Adipose tissue (tissue), 3 donors: ENCODE data around the gene C13orf42. TPM values are rescaled to one million over a fixed set of nuclear protein-coding genes. Genes with fewer than 3 reads are reported as not detected.

Source experiments
- H3K27ac ChIP-seq: one replicate; pipeline ENCODE4 v1.5.1; 2013; ENCODE audit warnings: low read depth, low read length
- WGBS, 3 donors: extraction: QIAGEN DNeasy Blood & Tissue Kit; methylation state at CpG; one replicate each; pipeline ENCODE4 v1.1.7; 2013; 5-methylcytosine and 5-hydroxymethylcytosine counted together
- polyA plus RNA-seq, 3 donors: library from polyadenylated mRNA; stranded (reverse); fragments of 200-250 nt; gene quantifications; one replicate each; pipeline ENCODE4 v1.2.3, GENCODE V29; 2013
- donor health status: healthy with polysubstance abuse.
- donor health status: Bipolar disorder and iron deficiency.
- donor health status: healthy.

Gene C13orf42
- polyA plus RNA-seq, 3 donors: 0.06 TPM; not detected in 2

DNA sequence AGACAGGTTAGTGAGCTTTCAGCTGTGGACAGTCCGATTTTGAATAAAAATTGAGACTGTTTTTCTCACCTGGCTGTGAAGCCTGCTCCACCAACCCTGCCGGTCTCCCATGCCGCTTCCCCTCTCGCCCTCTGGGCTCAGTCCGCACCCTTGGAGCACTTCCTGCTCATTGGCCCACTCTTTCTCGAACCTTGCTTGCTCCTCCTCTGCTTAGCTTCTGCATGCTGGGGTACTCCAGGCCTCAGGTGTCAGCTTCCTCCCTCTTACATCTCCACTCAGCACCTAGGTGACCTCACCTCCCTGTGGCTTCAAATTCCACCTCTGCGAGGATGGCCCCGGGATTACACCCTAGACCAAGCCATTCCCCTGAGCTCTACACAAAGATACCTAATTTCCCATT, 39.6 kb downstream of the C13orf42 start:
- H3K27ac ChIP-seq: no peak overlapping the region
- 84 to 88% (median 85%) methylated on average over 8 of the region's 8 CpGs for WGBS, 3 donors

DNA sequence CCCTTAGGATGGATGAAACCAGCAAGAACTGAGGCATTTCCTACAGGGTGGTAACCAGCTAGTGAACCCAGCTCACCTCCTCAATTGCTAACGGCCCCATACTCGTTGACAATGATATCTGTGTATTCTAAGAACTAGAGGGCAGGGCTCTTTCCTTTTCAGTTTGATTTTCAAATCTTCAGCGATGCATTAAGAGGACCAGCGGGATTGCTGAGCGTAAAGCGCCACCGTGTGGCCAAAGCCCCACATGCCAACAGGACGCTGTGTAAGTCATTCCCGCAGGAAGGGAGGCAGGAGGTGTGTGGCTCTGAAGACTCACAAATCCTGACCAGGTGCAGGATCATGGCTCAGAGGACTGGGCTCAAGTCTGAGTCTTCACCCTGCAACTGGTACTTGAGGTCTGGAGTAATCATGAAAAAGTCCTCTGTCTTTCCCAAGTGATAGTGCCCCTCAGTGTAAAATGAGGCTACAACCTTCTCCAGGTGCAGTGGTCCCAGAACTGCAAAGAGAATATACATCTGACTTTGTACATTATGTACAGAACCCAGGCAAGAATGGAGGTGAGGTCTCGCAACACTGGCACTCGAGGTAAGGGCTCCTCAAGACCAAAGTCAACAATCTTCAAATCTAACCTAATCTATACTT, 40.9 kb downstream of the C13orf42 start:
- no peak overlapping the region for H3K27ac ChIP-seq
- WGBS, 3 donors: 8 to 12% (median 10%) methylated on average over 11 of the region's 11 CpGs

DNA sequence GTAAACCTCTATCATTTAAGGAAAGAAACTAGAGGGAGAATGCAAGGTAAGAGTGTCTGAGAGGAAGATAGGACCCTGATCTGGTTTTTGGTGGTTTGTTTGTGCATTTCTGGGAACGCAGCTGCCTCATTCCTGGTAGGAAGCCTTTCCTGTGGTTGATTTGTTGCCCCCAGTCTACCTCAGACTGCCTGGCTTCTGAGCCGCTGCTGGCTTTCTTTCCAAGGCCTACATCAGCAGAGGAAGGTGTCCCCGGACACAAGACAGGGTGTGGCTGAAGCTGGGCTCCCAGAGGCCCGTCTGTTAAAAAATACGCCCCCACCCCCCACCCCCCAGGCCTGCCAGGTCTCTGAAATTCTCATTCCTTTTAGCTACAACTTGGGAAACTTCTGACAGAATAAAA, 42.6 kb downstream of the C13orf42 start:
- WGBS, 3 donors: 58 to 68% (median 59%) methylated on average over 5 of the region's 5 CpGs

DNA sequence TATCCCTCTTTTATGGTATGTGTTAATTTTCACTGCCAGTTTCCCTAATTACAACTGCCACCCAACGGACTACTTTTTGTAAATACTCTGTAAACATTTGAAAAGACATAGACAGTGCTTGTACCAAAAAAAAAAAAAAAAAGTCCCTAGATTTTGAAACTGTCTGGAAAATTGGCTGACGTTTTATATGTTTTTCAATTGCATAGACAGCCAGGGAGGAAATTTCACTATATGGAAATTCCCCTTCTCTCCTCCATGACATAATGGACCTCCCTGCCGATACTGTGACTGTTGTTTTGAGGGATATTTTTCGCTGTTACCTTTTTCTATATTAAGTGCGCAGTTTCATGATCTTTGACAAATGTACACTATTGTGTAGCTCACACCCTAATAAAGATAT, 43.4 kb downstream of the C13orf42 start:
- no peak overlapping the region for H3K27ac ChIP-seq
- WGBS, 3 donors: 72 to 78% (median 73%) methylated on average over 5 of the region's 5 CpGs

More for the DNA sequence above, 42.6 kb downstream of the C13orf42 start:
- no peak overlapping the region for H3K27ac ChIP-seq

DNA sequence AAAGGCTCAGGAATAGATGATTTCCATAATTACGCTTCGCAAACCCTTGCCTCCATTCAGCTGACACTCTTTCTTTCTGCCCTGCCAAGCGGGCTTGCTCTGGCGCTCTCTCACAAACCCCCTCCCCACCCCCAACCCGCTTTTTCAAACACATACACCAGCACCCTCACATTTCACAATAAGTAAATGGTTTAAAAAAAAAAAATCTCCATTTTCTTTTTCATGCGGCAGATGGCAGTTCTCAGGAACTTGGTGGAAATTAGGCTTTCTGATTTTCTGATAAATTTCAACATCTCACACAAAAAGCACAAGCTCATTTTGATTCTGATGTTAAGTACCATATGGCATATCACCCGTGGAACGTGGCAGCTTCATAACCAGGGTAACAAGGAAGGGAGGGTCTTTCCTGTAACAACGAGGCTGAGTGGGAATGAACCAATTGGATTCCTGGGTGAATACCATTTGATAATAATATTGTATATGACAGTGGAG, 43.8 kb downstream of the C13orf42 start:
- WGBS, 3 donors: 45 to 55% (median 53%) methylated on average over 9 of the region's 9 CpGs
- H3K27ac ChIP-seq: no peak overlapping the region

DNA sequence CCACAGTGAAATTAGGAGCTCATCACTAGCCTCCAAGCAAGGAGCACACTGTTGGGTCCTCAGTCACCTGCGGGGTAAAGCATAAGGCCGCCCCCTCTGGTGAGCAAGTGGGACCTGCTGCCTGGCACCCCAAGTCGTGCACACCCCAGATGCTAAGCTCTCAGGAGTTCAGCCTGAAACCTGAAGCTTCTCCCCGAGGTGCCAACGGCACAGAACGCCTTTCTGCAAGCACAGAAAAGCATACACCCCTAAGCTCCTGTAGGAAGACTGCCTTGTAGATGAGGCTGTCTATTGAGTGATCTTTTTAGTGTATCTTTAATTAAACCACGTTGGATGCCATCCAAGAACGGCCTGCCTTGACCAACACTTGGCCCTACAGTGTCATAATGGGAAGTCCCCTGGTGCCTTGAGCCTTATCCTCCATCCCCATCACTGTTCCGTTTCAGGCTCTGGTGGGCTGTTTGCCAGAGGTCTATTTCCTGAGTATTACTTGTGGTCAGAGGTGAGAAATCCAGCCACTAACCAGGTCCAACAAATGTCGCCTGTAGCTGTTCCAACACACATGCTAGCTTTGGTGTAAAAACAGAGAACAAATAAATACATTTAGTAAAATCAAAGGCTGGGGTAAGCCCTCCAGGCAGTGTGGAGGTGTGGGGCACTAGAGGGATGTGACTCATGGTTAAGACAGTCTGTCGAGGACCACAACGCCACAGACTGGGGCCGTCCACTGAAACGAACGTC, 44.8 kb downstream of the C13orf42 start:
- WGBS, 3 donors: 23 to 68% (median 32%) methylated on average over 15 of the region's 15 CpGs
- H3K27ac ChIP-seq: no peak overlapping the region

DNA sequence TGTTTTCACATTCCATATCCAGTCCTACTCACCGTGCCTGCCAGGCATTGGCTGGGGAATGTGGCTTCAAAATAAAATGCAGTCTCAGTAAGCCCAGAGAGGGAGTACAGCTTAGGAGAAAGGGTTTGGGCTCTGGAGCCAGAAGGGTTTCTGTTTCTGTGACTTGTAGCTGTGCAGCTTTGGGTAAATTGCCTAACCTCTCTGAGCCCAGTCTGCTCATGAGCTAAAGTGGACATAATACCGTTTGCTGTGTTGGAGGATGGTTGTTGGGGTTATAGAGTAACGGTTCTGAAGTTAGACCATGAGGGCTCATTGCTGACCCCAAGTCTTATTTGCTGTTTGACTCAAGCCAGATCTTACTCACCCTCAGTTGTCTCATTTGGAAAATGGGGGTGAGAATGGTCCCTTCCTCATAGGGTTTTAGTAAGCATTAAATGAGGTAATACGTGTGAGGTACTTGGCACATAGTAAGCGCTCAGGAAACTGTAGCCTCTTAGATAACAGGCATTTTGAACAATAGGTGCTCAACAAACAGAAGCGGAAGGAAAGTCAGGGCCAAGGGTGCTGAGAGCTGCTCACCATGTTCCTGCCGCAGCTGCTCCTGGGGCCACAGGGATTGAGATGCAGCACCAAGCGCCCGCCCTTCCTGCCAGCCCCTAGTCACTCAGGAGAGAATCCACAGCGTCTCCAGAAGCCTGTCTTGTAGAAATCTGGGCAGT, 45.5 kb downstream of the C13orf42 start:
- WGBS, 3 donors: 50 to 71% (median 59%) methylated on average over 10 of the region's 10 CpGs
- no peak overlapping the region for H3K27ac ChIP-seq

DNA sequence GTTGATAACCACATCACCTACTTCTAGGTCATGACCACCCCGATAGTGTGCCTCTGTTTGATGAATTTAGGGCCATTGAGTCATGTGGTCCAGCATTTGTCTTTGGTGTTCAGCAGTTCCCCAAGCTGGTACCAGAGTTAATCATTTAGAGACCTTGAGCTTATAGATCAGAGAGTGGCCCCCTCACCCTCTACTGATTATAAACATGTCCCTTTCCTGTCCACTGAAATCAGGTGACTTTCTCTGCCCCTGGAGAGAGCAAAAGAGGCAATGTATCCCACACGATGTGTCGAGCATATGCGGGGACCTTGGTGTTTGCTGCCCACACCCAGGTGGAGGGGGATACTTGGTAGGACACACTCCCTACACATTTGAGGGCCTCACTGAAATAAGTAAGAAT, 46.3 kb downstream of the C13orf42 start:
- H3K27ac ChIP-seq: no peak overlapping the region
- 53 to 86% (median 86%) methylated on average over 4 of the region's 4 CpGs for WGBS, 3 donors

DNA sequence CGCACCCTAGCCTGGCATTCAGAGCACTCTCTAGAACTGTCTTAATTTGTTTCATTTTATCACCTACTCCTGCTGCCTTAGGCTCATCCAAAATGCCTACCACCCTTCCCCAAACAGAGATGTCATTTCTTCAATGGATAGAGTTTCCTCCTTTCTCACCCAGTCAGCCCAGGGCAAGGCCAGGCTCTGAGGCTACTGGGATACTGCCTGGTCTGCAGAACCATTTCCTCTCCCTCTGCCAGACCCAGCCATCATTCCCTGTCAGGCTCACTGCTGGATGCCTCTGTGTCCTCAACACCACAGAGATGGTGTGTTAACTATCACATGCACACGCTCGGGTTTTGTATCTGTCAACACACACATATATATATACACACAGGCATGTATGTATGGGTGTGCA, 47.2 kb downstream of the C13orf42 start:
- no peak overlapping the region for H3K27ac ChIP-seq
- 93 to 96% (median 93%) methylated on average over 3 of the region's 3 CpGs for WGBS, 3 donors

DNA sequence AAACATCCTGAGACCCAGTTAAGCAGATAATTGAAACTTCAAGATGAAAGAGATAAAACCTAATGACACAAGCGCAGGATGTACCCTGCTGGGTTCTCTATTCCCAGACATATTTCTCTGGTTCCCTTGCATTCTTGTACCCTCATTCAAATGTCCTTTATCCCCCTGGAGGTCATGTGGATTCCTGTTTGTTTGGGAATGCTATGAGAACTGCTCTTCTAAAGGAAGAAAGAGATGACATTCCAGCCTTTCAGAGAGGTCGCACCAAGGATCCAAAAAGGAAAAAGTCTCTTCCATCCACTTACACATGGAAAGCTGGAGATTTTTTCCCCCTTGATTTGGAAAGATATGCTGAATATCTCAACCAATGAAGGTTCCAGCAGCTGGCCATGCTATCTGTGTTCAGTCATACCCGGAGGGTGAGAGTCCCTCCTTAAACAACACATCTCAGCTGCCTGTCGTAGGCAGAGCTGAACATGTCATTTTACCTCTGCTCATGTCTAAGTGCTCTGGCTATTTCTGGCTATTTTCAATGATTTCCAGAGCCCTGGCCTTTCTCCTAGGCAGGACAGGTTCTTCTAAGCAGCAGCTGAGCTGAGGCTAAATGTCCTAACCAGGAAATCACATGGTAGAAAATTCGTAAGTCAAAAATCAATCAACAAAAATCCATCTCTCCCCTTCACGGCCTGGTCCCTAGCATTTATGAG, 52.5 kb downstream of the C13orf42 start:
- 73 to 79% (median 77%) methylated on average over 6 of the region's 6 CpGs for WGBS, 3 donors
- no peak overlapping the region for H3K27ac ChIP-seq

DNA sequence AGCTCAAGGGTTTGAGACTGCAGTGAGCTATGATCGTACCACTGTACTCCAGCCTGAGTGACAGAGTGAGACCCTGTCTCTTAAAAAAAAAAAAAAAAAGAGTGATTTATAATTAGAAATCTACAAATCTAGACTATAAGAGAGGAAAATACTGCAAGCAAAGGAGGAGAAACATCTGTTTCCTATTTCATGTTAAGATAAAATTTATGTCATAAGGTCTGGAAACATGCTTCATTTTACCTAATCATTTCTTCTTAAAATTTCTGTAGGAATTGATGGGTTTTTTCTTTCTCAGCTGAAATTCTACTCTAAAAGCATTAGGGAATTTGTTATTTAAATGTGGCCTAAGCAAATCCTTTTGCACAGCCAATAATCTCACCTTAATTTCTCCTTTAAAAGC, 53.2 kb downstream of the C13orf42 start:
- WGBS, 3 donors: 67 to 95% (median 67%) methylated on average over 1 of the region's 1 CpG
- H3K27ac ChIP-seq: no peak overlapping the region

DNA sequence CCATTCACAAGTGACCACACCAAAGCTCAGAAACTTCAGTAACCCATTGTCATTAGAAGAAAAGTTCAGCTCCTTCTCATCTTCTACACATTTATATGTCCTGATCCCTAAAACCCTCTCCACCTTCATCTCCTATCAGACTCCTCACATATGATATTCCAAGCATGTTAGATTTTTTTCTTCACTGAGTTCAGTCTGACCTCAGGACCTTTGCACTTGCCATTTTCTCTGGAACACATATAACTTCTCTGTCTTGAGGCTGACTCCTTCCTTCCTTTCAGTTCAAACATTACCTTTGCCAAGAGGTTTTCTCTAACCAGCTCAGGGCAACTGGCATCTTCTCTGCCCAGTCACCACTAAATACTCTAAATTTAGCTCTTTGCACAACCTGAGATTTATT, 54.1 kb downstream of the C13orf42 start:
- H3K27ac ChIP-seq: no peak overlapping the region

DNA sequence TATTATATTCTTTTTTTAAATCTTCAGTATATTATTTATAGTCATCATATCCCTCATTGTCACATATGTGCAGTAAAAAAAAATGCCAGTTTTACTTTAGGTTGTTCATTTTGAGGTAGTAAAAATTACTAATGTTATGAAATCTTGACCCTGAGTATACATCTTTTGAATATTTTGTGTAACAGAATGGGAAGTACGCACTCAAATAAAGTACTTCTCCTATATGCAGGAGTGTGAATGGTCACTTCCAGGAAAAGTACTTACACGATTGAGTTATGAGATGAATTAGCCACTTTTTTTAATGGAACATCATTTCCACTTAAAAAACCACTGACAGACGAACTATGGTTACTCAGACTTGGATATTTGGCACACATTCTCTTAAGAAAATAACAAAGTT, 58.5 kb downstream of the C13orf42 start:
- 61 to 74% (median 64%) methylated on average over 3 of the region's 3 CpGs for WGBS, 3 donors
- no peak overlapping the region for H3K27ac ChIP-seq

DNA sequence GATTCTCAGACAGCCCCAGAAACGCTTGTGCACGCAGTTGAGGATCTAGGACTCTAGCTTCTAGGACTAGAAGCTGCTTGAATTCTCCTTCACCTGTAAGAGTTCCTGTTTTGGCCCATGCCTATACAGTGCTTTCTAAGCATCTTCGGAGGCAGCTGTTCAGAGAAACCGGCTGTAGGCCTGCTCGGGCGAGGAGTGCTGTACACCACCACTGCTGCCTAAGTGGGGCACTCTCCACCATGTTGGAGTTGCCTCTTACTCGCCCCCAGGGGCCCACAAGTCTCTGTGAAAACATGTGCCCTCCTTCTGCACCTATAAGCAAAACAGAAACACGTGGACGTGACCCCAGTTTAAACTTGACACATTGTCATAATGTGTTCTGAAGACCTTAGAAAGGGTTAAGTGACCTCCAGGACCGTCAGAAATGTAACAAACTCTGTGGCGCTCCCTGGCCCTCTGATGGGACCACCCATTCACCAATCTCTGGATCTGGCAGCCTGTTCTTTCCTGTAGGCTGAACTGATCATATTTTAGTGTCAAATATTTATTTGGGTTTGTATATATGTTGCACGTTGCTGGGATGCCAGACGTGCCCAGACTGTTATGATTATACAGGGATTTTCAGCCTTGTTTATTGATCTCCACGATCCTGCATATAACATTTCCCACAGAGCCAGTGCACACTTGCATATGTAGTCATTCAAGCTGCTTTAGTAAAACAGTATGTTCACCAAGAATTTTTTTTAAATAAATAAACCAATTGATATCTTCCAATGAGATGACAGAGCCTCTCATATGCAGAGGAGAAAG, 60.8 kb downstream of the C13orf42 start:
- WGBS, 3 donors: 76 to 86% (median 81%) methylated on average over 14 of the region's 14 CpGs
- H3K27ac ChIP-seq: no peak overlapping the region

DNA sequence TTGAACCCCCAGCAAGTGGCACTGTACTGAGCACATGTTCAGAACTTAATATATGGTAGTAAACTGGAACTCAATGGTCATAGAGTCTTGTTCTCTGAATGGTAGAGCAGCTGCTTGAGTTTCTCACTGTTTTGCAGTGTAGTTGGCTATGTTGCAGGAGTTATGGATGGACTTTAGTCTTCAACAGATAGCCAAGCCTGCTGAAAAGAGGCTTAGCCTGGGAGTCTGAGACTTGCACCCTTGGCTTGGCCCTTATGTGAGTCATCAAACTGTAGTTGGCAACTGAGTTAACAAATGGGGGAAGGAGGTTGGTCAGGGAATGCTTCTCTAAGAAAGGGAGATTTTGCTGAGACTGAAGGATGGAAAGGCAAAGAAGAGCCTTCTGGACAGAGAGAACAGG, 62.5 kb downstream of the C13orf42 start:
- no peak overlapping the region for H3K27ac ChIP-seq

DNA sequence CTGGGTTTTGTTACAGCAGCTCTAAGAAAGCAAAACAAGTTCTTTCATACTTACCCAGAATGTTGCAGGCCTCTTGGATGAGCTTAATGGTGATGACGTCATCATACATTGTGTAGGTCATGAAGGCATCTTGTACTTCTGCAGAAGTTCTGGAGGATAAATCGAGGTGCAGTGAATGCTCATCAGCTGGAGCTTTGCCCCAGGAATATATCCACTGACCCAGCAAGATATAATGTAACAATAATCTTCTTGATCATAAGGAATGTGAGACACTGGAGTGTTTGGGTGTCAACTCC, 63.0 kb downstream of the C13orf42 start:
- WGBS, 3 donors: 90 to 98% (median 92%) methylated on average over 2 of the region's 2 CpGs
- H3K27ac ChIP-seq: no peak overlapping the region

DNA sequence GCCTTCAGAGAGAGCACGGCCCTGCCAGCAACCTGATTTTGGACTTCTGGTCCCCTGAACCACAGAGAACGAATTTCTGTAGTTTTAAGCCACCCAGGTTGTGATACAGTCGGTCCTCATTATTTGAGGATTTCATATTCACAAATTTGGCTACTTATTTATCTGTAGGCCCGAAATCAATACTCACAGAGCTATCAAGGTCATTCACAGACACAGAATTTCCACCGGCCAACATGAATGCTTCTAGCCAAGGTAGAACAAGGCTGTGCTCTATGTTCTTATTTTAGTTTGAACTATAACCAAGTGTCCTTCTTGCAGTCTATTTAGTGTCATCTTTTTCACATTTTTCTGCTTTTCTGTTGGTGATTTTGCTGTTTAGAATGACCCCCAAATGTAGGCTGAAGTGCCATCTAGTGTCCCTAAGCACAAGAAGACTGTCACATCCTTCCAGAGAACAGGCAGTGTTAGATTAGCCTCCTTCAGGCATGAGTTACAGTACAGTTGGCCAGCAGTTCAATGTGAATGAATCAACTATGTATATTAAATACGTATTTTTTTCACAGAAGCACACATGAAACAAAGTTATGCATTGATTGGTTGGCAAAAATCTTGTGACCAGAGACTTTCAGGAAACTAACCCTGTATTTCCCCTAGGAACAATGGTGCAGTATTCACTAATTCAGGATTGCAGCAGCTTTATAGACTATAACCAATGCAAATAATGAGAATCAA, 63.5 kb downstream of the C13orf42 start:
- no peak overlapping the region for H3K27ac ChIP-seq
- 44 to 94% (median 90%) methylated on average over 6 of the region's 6 CpGs for WGBS, 3 donors

DNA sequence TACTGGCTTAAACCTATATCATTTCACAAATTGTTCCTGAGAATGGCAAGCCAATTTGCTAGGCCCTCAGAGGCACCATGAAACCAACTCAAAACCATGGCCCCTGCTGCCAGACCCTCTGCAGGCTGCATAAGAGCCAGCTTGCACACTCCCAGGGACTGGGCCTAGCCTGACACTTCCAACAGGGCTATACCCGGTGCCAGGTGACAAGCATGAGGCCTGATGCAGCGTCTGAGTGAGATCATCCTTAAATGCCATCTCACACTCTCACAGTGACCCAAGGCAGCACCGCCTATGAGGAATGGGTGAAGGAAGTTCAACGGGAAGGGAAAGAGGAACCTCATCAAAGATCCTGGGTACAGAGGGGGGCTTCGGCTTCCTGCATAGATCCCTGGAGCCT, 65.6 kb downstream of the C13orf42 start:
- no peak overlapping the region for H3K27ac ChIP-seq
- WGBS, 3 donors: 66 to 86% (median 67%) methylated on average over 5 of the region's 5 CpGs
